ENCODE results near the gene FLRT1. TPM values are rescaled to one million over a fixed set of nuclear protein-coding genes. Genes with fewer than 3 reads are reported as not detected.
"Not testable (repeated sequence)": the region's sequence is repeated elsewhere in the genome, so short reads cannot be mapped to it uniquely, and the experiment has no call there.

The FLRT1 gene
- total RNA-seq, 2 donors from 2014 or later: not detected

DNA sequence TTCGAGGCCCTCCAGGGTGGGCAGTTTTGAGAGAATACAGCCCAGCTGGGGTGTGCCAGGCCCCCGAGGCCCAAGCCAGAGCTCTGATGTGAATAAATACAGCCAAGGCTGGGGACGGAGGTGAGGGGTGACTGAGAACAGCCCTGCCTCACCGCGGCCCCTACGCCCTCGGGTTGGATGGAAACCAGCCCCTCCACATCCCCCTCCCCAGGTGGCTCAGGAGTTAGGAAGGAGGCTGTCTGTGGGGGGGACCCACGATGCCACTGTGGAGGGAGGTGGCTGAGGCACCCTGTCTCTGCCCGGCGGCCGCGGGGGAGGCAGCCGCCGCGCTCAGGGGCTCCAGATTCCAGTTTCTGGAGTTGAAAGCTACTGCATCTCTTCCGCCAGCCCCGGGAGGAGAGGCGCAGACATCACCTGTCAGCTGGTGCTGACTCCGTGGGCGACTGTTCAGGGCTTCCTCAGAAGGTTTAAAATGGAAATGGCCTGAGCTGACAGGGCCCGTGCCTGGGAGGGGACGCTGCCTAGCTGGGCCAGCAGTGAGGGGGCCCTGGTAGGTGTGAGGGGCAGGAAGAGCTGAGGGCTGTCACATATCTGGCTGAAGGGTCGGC, 1.4 kb downstream of the FLRT1 start:
- H3K4me3 Mint-ChIP-seq: no peak overlapping the region
- H3K36me3 Mint-ChIP-seq: no peaks in the 10 kb centered on the region
- peaks cover 17 to 19% of the 10 kb centered on the region in 2 donors for H3K27me3 Mint-ChIP-seq
- no peak for DNase-seq (ENCODE audit: low spot score)
- H3K4me1 Mint-ChIP-seq (ENCODE audit: low read depth in 2 of 2): peaks cover 4 to 6% of the 10 kb centered on the region in 2 donors
- no peak overlapping the region for H3K27ac Mint-ChIP-seq
- no peak for ATAC-seq
- H3K9me3 Mint-ChIP-seq: no peaks in the 10 kb centered on the region

DNA sequence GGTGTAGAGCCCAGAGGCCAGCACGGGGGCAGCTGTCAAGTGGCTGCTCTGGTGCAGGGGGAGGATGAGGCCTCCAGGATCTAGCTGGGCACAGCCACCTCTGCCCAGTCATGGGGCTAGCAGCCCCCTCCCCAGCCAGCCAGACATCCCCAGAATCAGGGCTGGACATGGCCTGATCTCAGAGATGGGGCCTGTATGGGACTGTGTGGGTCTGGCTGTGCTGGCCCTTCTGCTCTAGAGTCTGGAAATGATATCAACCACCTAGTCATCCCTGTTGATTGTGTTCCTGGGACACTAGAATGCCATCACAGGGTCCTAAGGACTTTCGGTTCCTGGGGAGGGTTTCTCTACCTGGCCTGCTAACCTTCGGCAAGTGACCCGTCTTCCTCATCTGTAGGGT, 2.8 kb downstream of the FLRT1 start:
- DNase-seq (ENCODE audit: low spot score) (no peak), ATAC-seq (no peak)
- Mint-ChIP-seq H3K9me3 (no peaks in the 10 kb centered on the region), H3K27ac (no peak overlapping the region), H3K4me3 (no peak overlapping the region), H3K27me3 (peaks cover 17 to 19% of the 10 kb centered on the region in 2 donors), H3K4me1 (ENCODE audit: low read depth in 2 of 2) (peaks cover 4 to 6% of the 10 kb centered on the region in 2 donors), H3K36me3 (no peaks in the 10 kb centered on the region)

DNA sequence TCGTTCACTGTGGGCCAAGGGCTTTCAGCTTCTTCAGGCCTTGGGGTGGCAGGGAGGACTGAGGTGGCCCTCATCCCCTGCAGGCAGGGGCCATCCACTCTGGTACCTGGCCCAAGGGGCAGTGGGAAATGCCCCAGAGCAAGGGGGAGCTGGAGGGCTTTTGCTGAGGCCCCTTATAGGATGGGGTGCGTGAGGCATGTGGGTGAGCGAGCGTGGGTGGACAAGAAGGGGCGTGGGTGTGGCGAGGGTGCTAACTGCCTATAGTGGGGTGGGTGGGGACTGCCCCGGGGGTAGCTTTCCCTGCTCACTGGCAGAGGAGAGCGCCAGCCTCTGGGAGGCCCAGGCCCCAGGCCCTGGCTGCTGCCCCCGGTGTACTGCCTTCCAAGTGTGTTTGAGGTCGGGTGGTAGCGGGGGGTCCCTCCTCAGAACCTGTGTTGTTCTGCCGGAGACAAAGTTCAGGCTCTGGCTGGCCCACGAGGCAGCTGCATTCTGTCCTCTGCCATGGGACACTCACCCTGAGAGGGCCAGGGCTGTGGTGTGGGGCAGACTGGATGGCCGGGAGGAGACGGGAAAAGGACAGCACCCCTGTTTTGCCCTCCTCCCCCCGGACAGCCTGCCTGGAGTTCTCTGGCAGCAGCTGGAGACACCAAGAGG, 3.4 kb downstream of the FLRT1 start:
- H3K9me3 Mint-ChIP-seq: no peaks in the 10 kb centered on the region
- no peak for DNase-seq (ENCODE audit: low spot score)
- H3K27ac Mint-ChIP-seq: no peak overlapping the region
- no peak for ATAC-seq
- no peak overlapping the region for H3K4me3 Mint-ChIP-seq
- H3K4me1 Mint-ChIP-seq (ENCODE audit: low read depth in 2 of 2): peaks cover 4 to 6% of the 10 kb centered on the region in 2 donors
- H3K36me3 Mint-ChIP-seq: no peaks in the 10 kb centered on the region
- peaks cover 14% of the 10 kb centered on the region in 2 donors for H3K27me3 Mint-ChIP-seq

DNA sequence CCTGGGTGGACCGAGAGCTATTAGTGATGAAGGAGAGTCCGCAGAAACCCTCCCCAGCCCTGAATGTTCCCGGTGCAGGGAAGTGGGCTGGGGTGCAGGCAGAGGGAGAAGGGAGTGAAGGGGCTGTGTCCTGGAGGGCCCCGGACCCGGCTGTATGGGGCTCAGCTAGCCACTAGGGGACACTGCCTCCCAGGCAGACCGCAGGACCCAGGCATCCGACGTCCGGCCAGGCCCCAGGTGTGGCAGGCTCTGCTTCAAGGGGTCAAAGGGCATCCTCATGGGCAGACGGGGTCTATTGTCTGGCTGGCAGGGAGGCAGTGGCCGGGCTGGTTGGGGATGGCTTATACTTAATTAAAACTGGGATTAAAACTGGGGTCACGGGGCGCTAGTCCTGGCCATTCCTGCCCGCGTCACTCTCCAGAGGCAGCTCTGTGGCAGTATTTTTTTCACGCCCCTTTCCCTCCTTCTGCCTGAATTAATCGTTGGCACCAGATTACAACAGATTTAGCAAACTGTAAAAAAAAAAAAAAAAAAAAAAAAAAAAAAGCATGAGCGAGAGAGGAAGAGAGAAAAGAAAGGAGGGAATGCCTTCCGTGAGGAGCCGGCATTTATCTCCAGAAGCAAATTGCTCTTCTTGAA, 5.1 kb downstream of the FLRT1 start:
- DNase-seq (ENCODE audit: low spot score): no peak
- H3K27ac Mint-ChIP-seq: no peak overlapping the region
- no peaks in the 10 kb centered on the region for H3K36me3 Mint-ChIP-seq
- peaks cover 0 to 4% of the 10 kb centered on the region in 2 donors for H3K27me3 Mint-ChIP-seq
- peaks cover 0 to 2% of the 10 kb centered on the region in 2 donors for H3K4me1 Mint-ChIP-seq (ENCODE audit: low read depth in 2 of 2)
- no peak overlapping the region for H3K4me3 Mint-ChIP-seq
- no peaks in the 10 kb centered on the region for H3K9me3 Mint-ChIP-seq
- ATAC-seq: no peak

DNA sequence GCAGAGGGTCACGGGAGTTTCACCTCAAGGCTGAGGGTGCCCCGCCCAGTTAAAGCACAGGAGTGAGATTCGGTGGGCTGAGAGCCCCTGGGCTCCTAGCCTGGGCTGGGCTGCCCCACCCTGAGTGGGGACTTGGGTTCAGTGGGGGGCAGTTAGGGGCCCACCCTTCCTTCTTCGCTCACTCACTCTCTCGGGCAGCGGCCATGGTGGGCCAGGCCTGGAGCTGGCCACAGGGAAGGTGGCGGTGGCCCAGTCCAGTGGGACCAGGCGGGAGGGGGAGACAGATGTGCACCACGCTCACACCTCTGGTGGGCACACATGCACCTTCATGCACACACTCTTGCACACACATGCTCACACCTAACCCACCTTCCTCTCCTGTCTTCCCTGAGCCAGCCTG, 6.1 kb downstream of the FLRT1 start:
- DNase-seq (ENCODE audit: low spot score): no peak
- Mint-ChIP-seq H3K27ac (no peak overlapping the region), H3K9me3 (no peaks in the 10 kb centered on the region), H3K4me1 (ENCODE audit: low read depth in 2 of 2) (peaks cover 0 to 2% of the 10 kb centered on the region in 2 donors), H3K4me3 (no peak overlapping the region), H3K27me3 (peaks cover 0 to 4% of the 10 kb centered on the region in 2 donors), H3K36me3 (no peaks in the 10 kb centered on the region)
- ATAC-seq: peak in 1 of 2 donors; percentile 14

DNA sequence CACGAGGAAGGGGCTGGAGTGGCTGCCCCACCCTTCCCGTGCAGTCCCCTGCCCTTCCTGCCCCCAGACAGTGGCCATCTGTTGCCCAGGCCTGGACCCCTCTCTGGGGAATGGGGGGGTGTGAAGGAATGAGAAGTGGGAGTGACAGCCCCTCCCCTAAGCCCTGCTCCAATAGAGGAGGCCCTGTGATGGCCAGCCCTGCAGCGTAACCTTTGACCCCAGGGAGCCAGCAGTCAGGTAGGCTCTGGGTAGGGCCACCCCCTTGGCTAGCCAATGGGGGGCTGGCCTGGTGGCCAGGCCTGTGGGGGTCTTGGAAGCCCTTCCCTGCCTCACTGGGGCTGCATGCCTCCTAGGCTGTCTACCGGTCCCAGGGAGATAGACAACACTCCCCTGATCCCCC, 6.6 kb downstream of the FLRT1 start:
- peaks cover 0 to 2% of the 10 kb centered on the region in 2 donors for H3K4me1 Mint-ChIP-seq (ENCODE audit: low read depth in 2 of 2)
- no peaks in the 10 kb centered on the region for H3K9me3 Mint-ChIP-seq
- H3K4me3 Mint-ChIP-seq: no peak overlapping the region
- ATAC-seq (no peak), DNase-seq (ENCODE audit: low spot score) (no peak)
- H3K36me3 Mint-ChIP-seq: no peaks in the 10 kb centered on the region
- no peak overlapping the region for H3K27ac Mint-ChIP-seq
- peaks cover 0 to 4% of the 10 kb centered on the region in 2 donors for H3K27me3 Mint-ChIP-seq

DNA sequence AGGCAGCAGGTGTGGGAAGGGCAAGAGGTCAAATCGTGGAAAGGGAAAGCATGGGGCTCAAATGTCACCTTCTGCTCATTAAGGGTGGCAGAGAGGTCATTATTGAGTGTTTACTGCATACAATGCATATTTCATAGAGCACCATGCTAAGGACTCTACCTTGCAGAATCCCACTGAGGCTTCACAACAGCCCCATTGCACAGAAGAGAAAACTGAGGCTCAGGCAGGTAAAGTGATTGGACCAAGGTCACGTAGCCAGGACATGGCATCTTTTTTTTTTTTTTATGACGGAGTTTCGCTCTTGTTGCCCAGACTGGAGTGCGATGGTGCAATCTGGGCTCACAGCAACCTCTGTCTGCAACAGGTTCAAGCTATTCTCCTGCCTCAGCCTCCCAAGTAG, 7.8 kb downstream of the FLRT1 start:
- Mint-ChIP-seq H3K27ac (no peak overlapping the region), H3K4me3 (no peak overlapping the region), H3K9me3 (no peaks in the 10 kb centered on the region), H3K4me1 (ENCODE audit: low read depth in 2 of 2) (peaks cover 0 to 2% of the 10 kb centered on the region in 2 donors), H3K36me3 (no peaks in the 10 kb centered on the region), H3K27me3 (peaks cover 0 to 4% of the 10 kb centered on the region in 2 donors)
- ATAC-seq (no peak), DNase-seq (ENCODE audit: low spot score) (no peak)

DNA sequence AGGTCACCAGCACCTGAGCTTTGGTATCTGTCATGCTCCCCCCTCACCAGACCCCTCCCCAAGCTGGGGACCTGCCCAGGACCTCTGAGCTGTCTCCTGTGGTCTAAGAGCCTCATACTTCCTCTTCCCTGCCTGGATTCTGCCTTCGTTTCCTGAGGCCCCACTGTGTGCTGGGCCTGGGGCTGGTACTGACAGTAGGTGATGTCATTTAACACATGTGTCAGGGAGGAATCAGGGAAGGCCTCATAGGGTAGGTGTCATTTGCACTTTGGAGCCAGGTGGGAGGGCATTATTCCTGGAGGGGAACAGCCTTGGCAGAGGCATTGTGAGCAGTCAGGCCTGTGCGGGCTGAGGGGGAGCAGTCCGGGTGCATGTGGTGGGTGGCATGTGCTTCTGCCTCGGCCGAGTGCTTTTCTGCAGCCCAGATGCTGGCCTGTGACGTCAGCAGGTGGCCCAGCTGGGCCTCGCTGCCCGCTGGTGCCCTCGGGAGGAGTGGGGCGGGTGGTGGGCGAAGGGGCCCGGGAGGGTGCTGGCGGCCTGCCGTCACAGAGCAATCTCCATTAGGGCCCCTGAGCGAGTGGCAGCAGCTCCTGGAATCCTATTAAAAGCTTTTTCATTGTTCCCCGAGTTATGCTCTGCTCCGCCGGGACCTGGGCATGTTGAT, 9.1 kb downstream of the FLRT1 start:
- H3K9me3 Mint-ChIP-seq: no peaks in the 10 kb centered on the region
- no peak overlapping the region for H3K4me3 Mint-ChIP-seq
- no peak overlapping the region for H3K27ac Mint-ChIP-seq
- peaks cover 0 to 2% of the 10 kb centered on the region in 2 donors for H3K4me1 Mint-ChIP-seq (ENCODE audit: low read depth in 2 of 2)
- H3K27me3 Mint-ChIP-seq: peaks cover 0 to 3% of the 10 kb centered on the region in 2 donors
- ATAC-seq (no peak), DNase-seq (ENCODE audit: low spot score) (no peak)
- no peaks in the 10 kb centered on the region for H3K36me3 Mint-ChIP-seq

DNA sequence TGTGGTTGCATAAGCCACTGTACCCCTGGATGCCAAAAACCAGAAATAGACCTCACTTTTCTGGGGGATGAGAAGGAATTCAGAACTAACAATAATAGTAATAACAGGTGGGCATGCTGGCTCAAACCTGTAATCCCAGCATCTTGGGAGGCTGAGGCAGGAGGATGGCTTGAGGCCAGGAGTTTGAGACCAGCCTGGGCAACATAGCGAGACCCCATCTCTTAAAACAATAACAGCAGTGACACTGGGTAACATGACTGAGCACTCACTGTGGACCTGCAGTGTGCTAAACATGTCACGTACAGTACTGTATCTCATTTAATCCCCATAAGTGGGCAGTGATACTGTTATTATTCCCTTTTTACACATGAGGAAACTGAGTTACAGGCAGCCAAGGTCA, 10.0 kb downstream of the FLRT1 start:
- no peaks in the 10 kb centered on the region for H3K27me3 Mint-ChIP-seq
- no peak overlapping the region for H3K27ac Mint-ChIP-seq
- no peaks in the 10 kb centered on the region for H3K4me1 Mint-ChIP-seq (ENCODE audit: low read depth in 2 of 2)
- H3K36me3 Mint-ChIP-seq: no peaks in the 10 kb centered on the region
- no peaks in the 10 kb centered on the region for H3K9me3 Mint-ChIP-seq
- ATAC-seq (no peak), DNase-seq (ENCODE audit: low spot score) (no peak)
- no peak overlapping the region for H3K4me3 Mint-ChIP-seq

DNA sequence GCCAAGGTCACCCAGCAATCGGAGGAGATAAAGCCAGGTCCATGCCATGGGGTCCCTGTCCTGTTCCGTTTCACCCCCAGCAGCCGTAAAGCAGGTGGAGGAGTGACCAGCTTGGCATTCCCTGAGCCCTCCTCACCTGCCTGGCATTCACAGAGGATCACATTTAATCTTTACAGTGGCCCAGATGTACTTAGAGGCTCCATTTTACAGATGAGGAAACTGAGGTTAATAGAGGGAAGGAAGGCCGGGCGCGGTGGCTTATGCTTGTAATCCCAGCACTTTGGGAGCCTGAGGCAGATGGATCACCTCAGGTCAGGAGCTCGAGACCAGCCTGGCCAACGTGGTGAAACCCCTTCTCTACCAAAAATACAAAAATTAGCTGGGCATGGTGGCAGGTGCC, 11.6 kb downstream of the FLRT1 start:
- DNase-seq (ENCODE audit: low spot score); H3K4me3 Mint-ChIP-seq; H3K4me1 Mint-ChIP-seq (ENCODE audit: low read depth in 2 of 2); ATAC-seq; H3K27me3 Mint-ChIP-seq; H3K36me3 Mint-ChIP-seq; H3K9me3 Mint-ChIP-seq; H3K27ac Mint-ChIP-seq: not testable (repeated sequence)

DNA sequence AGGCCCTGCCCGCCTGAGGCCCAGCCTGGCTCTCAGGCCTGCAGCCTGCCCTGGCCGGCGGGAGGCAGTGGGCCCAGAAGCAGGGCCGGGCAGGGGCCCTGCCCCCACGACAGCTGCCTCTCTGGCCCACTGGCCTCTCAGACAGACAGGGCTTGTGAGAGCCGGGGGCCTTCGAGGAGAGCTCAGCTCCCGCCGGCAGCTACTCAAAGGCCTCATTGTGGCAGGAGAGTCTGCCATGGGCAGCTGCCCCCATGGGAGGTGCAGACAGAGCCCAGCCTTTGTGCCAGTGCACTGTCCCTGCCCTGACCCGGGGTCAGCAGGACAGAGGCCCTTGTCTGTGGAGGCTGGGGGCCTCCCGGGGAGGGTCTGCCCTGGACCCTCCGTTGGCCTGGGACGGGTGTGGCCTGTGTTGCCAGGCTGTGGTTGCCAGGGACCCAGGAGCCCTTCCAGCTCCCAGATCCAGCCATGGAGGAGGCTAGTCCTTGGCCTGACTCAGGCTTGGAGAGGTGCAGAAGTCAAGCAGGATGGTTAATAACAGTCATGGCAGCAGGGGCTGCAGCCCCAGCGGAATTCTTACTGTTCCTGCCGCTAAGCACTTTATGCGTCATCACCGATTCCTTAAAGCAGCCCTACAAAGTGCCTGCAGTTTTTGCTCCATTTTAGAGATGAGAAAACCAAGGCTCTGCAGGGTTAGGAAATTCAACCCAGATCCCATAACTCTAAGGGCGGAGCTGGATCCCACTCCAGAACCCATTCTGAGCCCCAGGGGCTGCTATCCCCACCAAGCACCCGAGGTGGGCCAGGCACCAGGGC, 12.5 kb downstream of the FLRT1 start:
- Mint-ChIP-seq H3K27me3 (no peaks in the 10 kb centered on the region), H3K9me3 (no peaks in the 10 kb centered on the region), H3K4me1 (ENCODE audit: low read depth in 2 of 2) (no peaks in the 10 kb centered on the region), H3K4me3 (no peak overlapping the region), H3K27ac (no peak overlapping the region), H3K36me3 (no peaks in the 10 kb centered on the region)
- ATAC-seq: peak in 1 of 2 donors; percentile 10
- DNase-seq (ENCODE audit: low spot score): no peak

DNA sequence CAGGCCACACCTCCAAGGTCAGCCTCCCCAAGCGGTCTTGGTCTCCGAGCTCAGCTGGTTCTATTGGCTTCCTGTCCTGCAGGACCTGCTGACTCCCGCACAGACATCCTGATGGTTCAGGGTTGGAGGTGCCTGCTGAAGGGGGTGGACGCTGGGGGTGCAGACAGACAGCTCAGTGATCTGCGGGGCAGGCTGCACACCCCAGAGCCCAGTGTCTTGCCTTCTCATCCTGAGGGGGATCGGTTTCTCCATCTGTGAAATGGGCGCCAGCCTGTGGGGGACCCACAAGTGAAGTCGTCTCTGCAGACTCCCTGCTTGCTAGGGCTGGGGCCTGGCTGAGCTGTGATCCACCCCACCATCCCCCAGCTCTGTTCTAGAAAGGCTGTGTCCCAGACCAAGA, 13.8 kb downstream of the FLRT1 start:
- H3K36me3 Mint-ChIP-seq: no peaks in the 10 kb centered on the region
- H3K4me1 Mint-ChIP-seq (ENCODE audit: low read depth in 2 of 2): no peaks in the 10 kb centered on the region
- no peaks in the 10 kb centered on the region for H3K9me3 Mint-ChIP-seq
- no peaks in the 10 kb centered on the region for H3K27me3 Mint-ChIP-seq
- DNase-seq (ENCODE audit: low spot score) (no peak), ATAC-seq (no peak)
- H3K27ac Mint-ChIP-seq: no peak overlapping the region
- H3K4me3 Mint-ChIP-seq: no peak overlapping the region

DNA sequence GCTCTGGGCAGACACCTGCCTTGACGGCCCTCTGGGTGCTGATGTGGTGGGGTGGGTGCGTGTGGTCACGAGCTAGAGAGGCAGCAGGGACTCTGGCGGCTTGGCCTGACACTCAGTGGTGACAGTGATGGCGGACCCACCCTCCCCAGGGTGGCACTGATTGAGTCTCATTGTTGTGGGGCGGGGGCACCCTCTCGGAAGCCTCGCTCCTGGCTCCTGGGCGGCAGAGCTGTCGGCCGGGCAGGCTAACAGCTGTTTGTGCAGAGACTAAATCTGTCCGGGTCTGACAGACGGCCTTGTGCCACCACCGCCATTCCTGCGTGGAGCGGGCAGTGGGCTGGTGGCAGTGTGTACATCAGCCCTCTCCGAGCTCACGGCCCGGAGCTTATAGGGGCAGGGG, 15.6 kb downstream of the FLRT1 start:
- Mint-ChIP-seq H3K9me3 (no peaks in the 10 kb centered on the region), H3K36me3 (no peaks in the 10 kb centered on the region), H3K4me1 (ENCODE audit: low read depth in 2 of 2) (no peaks in the 10 kb centered on the region), H3K27me3 (no peaks in the 10 kb centered on the region), H3K27ac (no peak overlapping the region), H3K4me3 (no peak overlapping the region)
- DNase-seq (ENCODE audit: low spot score) (no peak), ATAC-seq (no peak)

All from natural killer cell treated with Interleukin-12 subunit alpha and Interleukin-12 subunit beta and Interleukin-15 and Interleukin-18, amount 100 ng/mL, for 72 hours (primary cell).